GM21723 (cell line): ENCODE measurements around the gene TBC1D21.

Source experiments
- ATAC-seq: cut with Tn5 transposase; IDR thresholded peaks from one replicate; pipeline ENCODE4 v1.9.1; 2021; ENCODE audit warnings: mild to moderate bottlenecking, moderate library complexity; ENCODE audit not compliant: unreplicated experiment

TBC1D21 gene

GRCh38 chr15:73887481-73887880 lies 14.1 kb downstream of the TBC1D21 start:
- ATAC-seq: no peak

- ATAC-seq: no peak
Observed at GRCh38 chr15:73888224-73889041, 15.1 kb downstream of the TBC1D21 start.

GRCh38 chr15:73889053-73889761 lies 15.8 kb downstream of the TBC1D21 start:
- no peak for ATAC-seq

GRCh38 chr15:73889762-73890124 lies 16.4 kb downstream of the TBC1D21 start:
- ATAC-seq: no peak

- no peak for ATAC-seq
Observed at GRCh38 chr15:73891328-73892315, 18.3 kb downstream of the TBC1D21 start.

- no peak for ATAC-seq
Observed at GRCh38 chr15:73892446-73893226, 19.3 kb downstream of the TBC1D21 start.

- ATAC-seq: no peak
Observed at GRCh38 chr15:73894133-73894814, 20.9 kb downstream of the TBC1D21 start.

- ATAC-seq: no peak
Observed at GRCh38 chr15:73897441-73898261, 24.3 kb downstream of the TBC1D21 start.

- ATAC-seq: no peak
Observed at GRCh38 chr15:73899197-73900094, 26.1 kb downstream of the TBC1D21 start.

- no peak for ATAC-seq
Observed at GRCh38 chr15:73900095-73900712, 26.8 kb downstream of the TBC1D21 start.

- ATAC-seq: no peak
Observed at GRCh38 chr15:73901126-73901810, 27.9 kb downstream of the TBC1D21 start.

GRCh38 chr15:73902121-73903020 lies 29.0 kb downstream of the TBC1D21 start:
- no peak for ATAC-seq

- ATAC-seq: no peak
Observed at GRCh38 chr15:73904026-73904815, 30.9 kb downstream of the TBC1D21 start.

GRCh38 chr15:73905225-73905827 lies 32.0 kb downstream of the TBC1D21 start:
- no peak for ATAC-seq
